Motor neuron (in vitro differentiated cells): ENCODE measurements around the gene TRPT1. TPM values are rescaled to one million over a fixed set of nuclear protein-coding genes. Genes with fewer than 3 reads are reported as not detected.

ENCODE experiments used
- ATAC-seq, 8 experiments: fragments of 200-7000 bp; cut with Tn5 transposase; replicated peaks in 6 of 8; 2 replicates each; pipeline ENCODE4 v1.8.0; 2021; ENCODE audit warnings: mild to moderate bottlenecking in 8 of 8, moderate library complexity in 8 of 8
- H3K27ac ChIP-seq, 2 donors: fragments of 250-450 bp; sonication (Bioruptor Pico); 2 replicates each; pipeline ENCODE4 v1.9.0; 2021; ENCODE audit warnings: antibody characterized with exemption in 2 of 2, mild to moderate bottlenecking in 2 of 2, moderate library complexity in 1 of 2
- H3K4me1 ChIP-seq, 2 donors: fragments of 250-450 bp; sonication (Bioruptor Pico); replicated peaks in 1 of 2; 2 replicates each; pipeline ENCODE4 v1.6.1; 2021; ENCODE audit warnings: antibody characterized with exemption in 2 of 2, mild to moderate bottlenecking in 2 of 2, moderate library complexity in 1 of 2
- H3K4me3 ChIP-seq, 5 donors: fragments of 250-450 bp; sonication (Bioruptor Pico); 2 replicates each; pipeline ENCODE4 v1.9.0; 2021; ENCODE audit warnings: antibody characterized with exemption in 5 of 5, mild to moderate bottlenecking in 5 of 5, moderate library complexity in 4 of 5
- WGBS, 10 experiments: fragments of 450-650 bp; shearing (Covaris generic); methylation state at CpG; one replicate each; pipeline ENCODE4 v1.0.0; 2022; 5-methylcytosine and 5-hydroxymethylcytosine counted together
- in situ Hi-C, 9 experiments: fragments of 400-800 bp; cut with MboI; loops; one replicate each; pipeline ENCODE4 v1.15.0; 2021; ENCODE audit warnings: low sequenced_read_pairs in 9 of 9, low pct_unique_long_range_greater_than_20kb in 2 of 9; ENCODE audit not compliant: unreplicated experiment in 9 of 9
- total RNA-seq, 8 experiments: library from RNA; unstranded; fragments of 300-600 nt; gene quantifications; 2 replicates each; pipeline versions ENCODE4 v1.2.3 to v1.2.4, GENCODE V29; 2022

The TRPT1 gene
- total RNA-seq, 8 experiments from 2014 or later: 31.8 to 59.9 (median 35.5) TPM

DNA sequence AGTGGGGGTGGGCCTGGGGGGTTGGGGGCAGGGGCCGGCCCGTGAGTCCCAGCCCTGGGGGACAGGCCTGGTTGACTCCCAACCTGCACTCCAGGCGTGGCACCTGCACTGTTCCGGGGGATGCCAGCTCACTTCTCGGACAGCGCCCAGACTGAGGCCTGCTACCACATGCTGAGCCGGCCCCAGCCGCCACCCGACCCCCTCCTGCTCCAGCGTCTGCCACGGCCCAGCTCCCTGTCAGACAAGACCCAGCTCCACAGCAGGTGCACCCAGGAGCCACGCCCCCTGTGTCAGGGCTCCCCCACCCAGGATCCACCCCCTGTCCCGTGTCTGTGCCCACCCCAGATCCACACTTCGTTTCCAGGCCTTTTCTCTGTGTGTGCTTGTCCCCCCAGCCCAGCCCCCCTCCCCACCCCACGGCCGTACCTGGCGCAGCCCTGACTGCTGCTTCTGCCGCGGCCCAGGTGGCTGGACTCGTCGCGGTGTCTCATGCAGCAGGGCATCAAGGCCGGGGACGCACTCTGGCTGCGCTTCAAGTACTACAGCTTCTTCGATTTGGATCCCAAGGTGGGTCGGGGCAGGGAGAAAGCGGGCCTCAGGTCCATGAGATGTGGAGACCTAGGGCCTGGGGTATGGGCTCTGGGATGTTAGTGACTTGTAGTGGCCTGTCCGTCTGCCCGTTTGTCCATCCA lies 14.7 kb downstream of the TRPT1 start:
- H3K4me3 ChIP-seq: no peak overlapping the region
- in situ Hi-C loops: no loop called here
- ATAC-seq: no peak
- peaks cover 0 to 8% of the 10 kb centered on the region in 2 donors for H3K4me1 ChIP-seq
- H3K27ac ChIP-seq: no peak overlapping the region
- 100% methylated on average over 2 of the region's 30 CpGs; no CpG with 5 or more reads in 9 of the 10 experiments for WGBS, 10 experiments

GRCh38 chr11:64210301-64211020 lies 15.5 kb downstream of the TRPT1 start:
- no peak overlapping the region for H3K27ac ChIP-seq
- ATAC-seq: no peak
- WGBS, 10 experiments: 88 to 100% (median 100%) methylated on average over 1 to 4 of the region's 24 CpGs; no CpG with 5 or more reads in 7 of the 10 experiments
- in situ Hi-C loops: no loop called here
- peaks cover 0 to 8% of the 10 kb centered on the region in 2 donors for H3K4me1 ChIP-seq
- no peak overlapping the region for H3K4me3 ChIP-seq

DNA sequence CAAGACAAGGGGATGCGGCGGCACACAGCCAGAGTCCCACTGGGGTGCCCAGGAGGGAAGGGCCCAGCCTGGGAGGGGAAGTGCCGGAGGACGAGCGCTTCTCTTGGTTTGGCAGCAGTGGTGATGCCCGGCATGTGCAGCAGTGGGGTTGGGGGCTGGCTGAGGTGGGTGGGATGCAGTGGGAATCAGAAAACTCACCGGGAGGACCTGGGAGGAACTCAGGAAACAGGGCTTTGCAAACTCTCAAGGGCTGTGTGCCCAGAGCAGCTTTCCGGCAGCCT lies 16.5 kb downstream of the TRPT1 start:
- in situ Hi-C loops: no loop called here
- WGBS, 10 experiments: 83 to 100% methylated on average over 1 to 3 of the region's 8 CpGs; no CpG with 5 or more reads in 8 of the 10 experiments
- Histone ChIP-seq H3K4me3 (no peak overlapping the region), H3K27ac (no peak overlapping the region), H3K4me1 (peaks cover 0 to 8% of the 10 kb centered on the region in 2 donors)
- ATAC-seq: no peak

DNA sequence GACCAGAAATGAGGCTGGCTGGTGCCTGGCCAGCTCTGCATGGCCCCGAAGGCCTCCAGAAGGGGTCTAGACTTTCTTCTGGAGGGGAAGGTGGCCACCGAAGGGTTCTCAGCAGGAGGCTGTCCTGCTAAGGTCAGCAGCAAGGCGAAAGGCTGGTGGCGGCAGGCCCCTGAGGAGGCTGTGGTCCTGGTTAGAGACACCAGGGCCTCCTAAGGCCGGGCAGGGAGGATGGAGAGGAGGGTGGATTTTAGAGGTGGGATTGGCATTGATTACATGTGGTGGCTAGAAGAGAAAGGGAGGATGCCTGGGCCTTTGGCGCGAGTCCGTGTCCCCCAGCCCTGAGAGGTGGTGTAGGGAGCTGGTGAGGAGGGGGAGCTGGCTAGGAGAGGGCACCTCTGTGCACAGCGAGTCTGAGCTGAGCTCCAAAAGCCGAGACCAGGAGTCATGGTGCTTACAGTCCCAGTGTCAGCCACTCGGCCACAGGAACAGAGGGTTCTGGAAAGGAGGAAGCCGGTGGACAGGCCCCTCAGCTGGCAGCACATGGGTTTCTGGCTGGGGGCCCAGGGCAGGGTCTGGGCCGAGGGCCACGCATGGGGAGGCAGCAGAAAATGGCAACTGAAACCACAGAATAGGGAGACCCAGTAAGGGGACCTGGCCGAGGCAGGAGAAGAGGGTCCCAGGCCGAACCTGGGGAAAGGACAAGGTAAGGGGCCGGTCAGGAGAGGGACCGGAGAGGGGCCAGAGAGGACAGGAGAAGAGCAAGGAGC lies 17.0 kb downstream of the TRPT1 start:
- Histone ChIP-seq H3K4me3 (no peak overlapping the region), H3K27ac (no peak overlapping the region), H3K4me1 (peaks cover 0 to 8% of the 10 kb centered on the region in 2 donors)
- 66 to 100% (median 81%) methylated on average over 2 to 11 of the region's 18 CpGs; no CpG with 5 or more reads in 4 of the 10 experiments for WGBS, 10 experiments
- no peak for ATAC-seq
- in situ Hi-C loops: no loop called here

GRCh38 chr11:64208086-64208795 lies 17.7 kb downstream of the TRPT1 start:
- ATAC-seq: peak in 3 of 8 experiments; percentile 2 to 6 (median 4)
- 73 to 100% (median 88%) methylated on average over 1 to 4 of the region's 23 CpGs; no CpG with 5 or more reads in 6 of the 10 experiments for WGBS, 10 experiments
- Histone ChIP-seq H3K4me1 (peaks cover 0 to 8% of the 10 kb centered on the region in 2 donors), H3K4me3 (no peak overlapping the region), H3K27ac (peak overlapping the region in 1 of 2 donors; percentile 68)
- in situ Hi-C loops: no loop called here

- peak overlapping the region in 1 of 2 donors; percentile 68 for H3K27ac ChIP-seq
- peaks cover 0 to 8% of the 10 kb centered on the region in 2 donors for H3K4me1 ChIP-seq
- 52 to 93% (median 82%) methylated on average over 2 to 5 of the region's 30 CpGs; no CpG with 5 or more reads in 6 of the 10 experiments for WGBS, 10 experiments
- peak in 7 of 8 experiments; percentile 48 to 80 (median 66) for ATAC-seq
- in situ Hi-C loops: no loop called here
- H3K4me3 ChIP-seq: no peak overlapping the region
Observed at GRCh38 chr11:64207256-64208085, 18.5 kb downstream of the TRPT1 start.

DNA sequence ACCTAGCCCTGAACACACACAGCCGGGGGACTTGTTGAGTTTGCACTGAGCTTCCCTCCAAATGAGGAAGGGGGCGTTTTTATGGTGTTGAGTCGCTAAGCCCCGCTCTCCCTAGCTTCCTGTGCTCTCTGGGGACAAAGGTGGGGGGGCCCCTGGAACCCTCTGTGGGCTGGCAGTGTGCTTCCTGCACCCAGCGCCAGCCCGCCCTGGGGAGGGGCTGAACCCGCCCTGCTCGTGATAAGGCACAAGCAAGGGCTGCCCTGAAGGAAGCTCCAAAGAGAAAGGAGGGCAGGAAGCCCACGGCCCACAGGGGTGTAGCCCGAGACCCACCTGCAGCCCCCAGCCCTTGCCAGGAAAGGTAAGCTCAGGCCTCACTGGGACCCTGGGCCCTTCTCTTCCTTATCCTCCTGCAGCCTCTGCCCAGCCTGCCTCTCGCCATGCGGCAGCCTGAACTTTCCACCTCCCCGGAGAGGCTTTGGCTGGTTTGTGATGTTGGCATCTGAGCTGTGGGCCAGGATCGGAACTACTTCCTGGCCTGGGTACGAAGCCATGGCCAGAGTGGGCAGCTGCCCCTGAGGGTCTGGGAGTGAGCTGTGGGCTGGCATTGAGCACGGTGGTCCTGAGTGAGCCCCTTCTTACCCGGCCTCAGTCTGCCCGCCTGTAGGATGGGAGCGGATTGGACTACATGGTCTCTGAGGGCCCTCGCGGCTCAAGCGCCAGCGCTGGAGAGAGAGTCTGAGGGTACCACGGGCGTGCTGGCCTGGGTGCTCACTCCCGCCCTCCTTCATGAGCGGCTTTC lies 19.3 kb downstream of the TRPT1 start, which contains the start of gene FERMT3:
Gene FERMT3, plus strand, starts transcription at position 265 of the 799 bp plus-strand sequence. CDS start 644 bp downstream, outside the sequence.
- in situ Hi-C loops: no loop called here
- 79 to 100% (median 88%) methylated on average over 1 to 10 of the region's 27 CpGs; no CpG with 5 or more reads in 3 of the 10 experiments for WGBS, 10 experiments
- H3K4me3 ChIP-seq: no peak within 1 kb of the TSS
- ATAC-seq: no peak
- H3K4me1 ChIP-seq: peaks cover 0 to 8% of the 10 kb centered on the region in 2 donors
- peak within 1 kb of the TSS in 1 of 2 donors; percentile 68 for H3K27ac ChIP-seq

- WGBS, 10 experiments: 10 to 100% (median 55%) methylated on average over 1 to 3 of the region's 7 CpGs; no CpG with 5 or more reads in 5 of the 10 experiments
- peak; percentile 67 to 93 (median 72) for ATAC-seq
- Histone ChIP-seq H3K4me1 (peaks cover 0 to 8% of the 10 kb centered on the region in 2 donors), H3K4me3 (no peak overlapping the region), H3K27ac (no peak overlapping the region)
- in situ Hi-C loops: no loop called here
Observed at GRCh38 chr11:64204464-64204989, 21.5 kb downstream of the TRPT1 start.

DNA sequence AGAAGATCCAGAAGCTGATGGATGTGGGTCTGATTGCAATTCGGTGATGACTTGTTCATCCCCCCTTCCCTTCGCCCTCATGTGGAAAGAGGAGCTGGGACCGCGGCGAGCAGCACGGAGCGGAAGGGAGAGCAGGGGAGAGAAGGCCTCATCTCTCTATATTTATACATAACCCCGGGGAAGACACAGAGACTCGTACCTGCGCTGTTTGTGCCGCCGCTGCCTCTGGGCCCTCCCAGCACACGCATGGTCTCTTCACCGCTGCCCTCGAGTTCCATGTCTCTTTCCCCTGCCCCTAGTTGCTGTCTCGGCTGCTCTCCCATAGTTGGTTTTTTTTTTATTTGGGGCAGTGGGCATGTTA lies 21.9 kb downstream of the TRPT1 start:
- Histone ChIP-seq H3K27ac (no peak overlapping the region), H3K4me1 (peaks cover 0 to 8% of the 10 kb centered on the region in 2 donors), H3K4me3 (no peak overlapping the region)
- ATAC-seq: no peak
- in situ Hi-C loops: no loop called here
- WGBS, 10 experiments: 33 to 100% (median 67%) methylated on average over 1 to 15 of the region's 16 CpGs; no CpG with 5 or more reads in 3 of the 10 experiments

GRCh38 chr11:64203421-64204079 lies 22.4 kb downstream of the TRPT1 start:
- H3K27ac ChIP-seq: no peak overlapping the region
- peaks cover 0 to 8% of the 10 kb centered on the region in 2 donors for H3K4me1 ChIP-seq
- 72 to 100% (median 88%) methylated on average over 2 to 22 of the region's 27 CpGs; no CpG with 5 or more reads in 1 of the 10 experiments for WGBS, 10 experiments
- in situ Hi-C loops: no loop called here
- no peak for ATAC-seq
- H3K4me3 ChIP-seq: no peak overlapping the region

GRCh38 chr11:64202992-64203391 lies 23.0 kb downstream of the TRPT1 start:
- in situ Hi-C loops: no loop called here
- peaks cover 0 to 7% of the 10 kb centered on the region in 2 donors for H3K4me1 ChIP-seq
- no peak overlapping the region for H3K4me3 ChIP-seq
- WGBS, 10 experiments: 97 to 100% (median 98%) methylated on average over 3 to 8 of the region's 9 CpGs; no CpG with 5 or more reads in 5 of the 10 experiments
- ATAC-seq: no peak
- H3K27ac ChIP-seq: no peak overlapping the region
